WERI-Rb-1 (cell line): ENCODE measurements around the gene ADAM10.

Source experiments
- DNase-seq: peaks from one replicate; pipeline ENCODE4 v3.0.0-alpha.2; 2020
- H3K27ac ChIP-seq: fragments of 250-450 bp; sonication (Bioruptor Pico); 2 replicates; pipeline ENCODE4 v1.5.1; 2020; ENCODE audit warnings: mild to moderate bottlenecking, moderate library complexity
- H3K27me3 ChIP-seq: fragments of 250-450 bp; sonication (Bioruptor Pico); 2 replicates; pipeline ENCODE4 v1.5.1; 2021; ENCODE audit warnings: mild to moderate bottlenecking, low read depth, moderate library complexity; ENCODE audit not compliant: insufficient read depth, severe bottlenecking
- H3K36me3 ChIP-seq: fragments of 250-450 bp; sonication (Bioruptor Pico); 2 replicates; pipeline ENCODE4 v1.5.1; 2020; ENCODE audit warnings: mild to moderate bottlenecking, moderate library complexity
- H3K4me3 ChIP-seq: 2 replicates; pipeline ENCODE4 v1.5.1; 2011; ENCODE audit warnings: low read depth, mild to moderate bottlenecking, control low read depth, low read length
- H3K9me3 ChIP-seq: fragments of 250-450 bp; sonication (Bioruptor Pico); 2 replicates; pipeline ENCODE4 v1.5.1; 2021; ENCODE audit warnings: mild to moderate bottlenecking, moderate library complexity; ENCODE audit not compliant: severe bottlenecking
- TF ChIP-seq, protein P1 (sequence below): IDR thresholded peaks from 2 replicates; pipeline ENCODE4 v1.5.1; 2011; ENCODE audit warnings: low read depth, mild to moderate bottlenecking, control low read depth, inconsistent platforms, low read length

ADAM10 gene

DNA sequence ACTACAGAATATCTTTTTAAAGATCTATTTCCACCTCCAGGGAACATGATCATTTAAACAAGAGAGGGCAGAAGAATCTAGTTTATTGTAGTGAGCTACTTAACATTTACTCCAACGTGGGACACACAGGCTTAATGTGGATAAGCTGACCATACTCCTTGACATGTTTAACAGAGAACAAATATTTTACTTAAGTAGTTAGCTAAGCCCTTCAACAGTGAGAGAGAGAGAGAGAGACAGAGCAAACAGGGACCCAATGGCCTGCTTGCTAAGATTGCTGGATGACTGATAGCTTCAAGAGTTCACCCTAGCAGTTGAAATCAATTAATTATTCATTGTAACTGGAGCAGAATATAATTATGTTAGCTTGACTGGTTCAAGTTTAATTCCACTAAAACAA is 158.6 kb downstream of the ADAM10 start:
- Histone ChIP-seq H3K27ac (no peak overlapping the region), H3K27me3 (no peaks in the 10 kb centered on the region), H3K9me3 (no peaks in the 10 kb centered on the region), H3K4me3 (no peak overlapping the region), H3K36me3 (no peaks in the 10 kb centered on the region; the same call in none of the 2 replicates)
- DNase-seq, result peak; percentile 23
- TF ChIP-seq, protein P1, sequence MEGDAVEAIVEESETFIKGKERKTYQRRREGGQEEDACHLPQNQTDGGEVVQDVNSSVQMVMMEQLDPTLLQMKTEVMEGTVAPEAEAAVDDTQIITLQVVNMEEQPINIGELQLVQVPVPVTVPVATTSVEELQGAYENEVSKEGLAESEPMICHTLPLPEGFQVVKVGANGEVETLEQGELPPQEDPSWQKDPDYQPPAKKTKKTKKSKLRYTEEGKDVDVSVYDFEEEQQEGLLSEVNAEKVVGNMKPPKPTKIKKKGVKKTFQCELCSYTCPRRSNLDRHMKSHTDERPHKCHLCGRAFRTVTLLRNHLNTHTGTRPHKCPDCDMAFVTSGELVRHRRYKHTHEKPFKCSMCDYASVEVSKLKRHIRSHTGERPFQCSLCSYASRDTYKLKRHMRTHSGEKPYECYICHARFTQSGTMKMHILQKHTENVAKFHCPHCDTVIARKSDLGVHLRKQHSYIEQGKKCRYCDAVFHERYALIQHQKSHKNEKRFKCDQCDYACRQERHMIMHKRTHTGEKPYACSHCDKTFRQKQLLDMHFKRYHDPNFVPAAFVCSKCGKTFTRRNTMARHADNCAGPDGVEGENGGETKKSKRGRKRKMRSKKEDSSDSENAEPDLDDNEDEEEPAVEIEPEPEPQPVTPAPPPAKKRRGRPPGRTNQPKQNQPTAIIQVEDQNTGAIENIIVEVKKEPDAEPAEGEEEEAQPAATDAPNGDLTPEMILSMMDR, result no peak

DNA sequence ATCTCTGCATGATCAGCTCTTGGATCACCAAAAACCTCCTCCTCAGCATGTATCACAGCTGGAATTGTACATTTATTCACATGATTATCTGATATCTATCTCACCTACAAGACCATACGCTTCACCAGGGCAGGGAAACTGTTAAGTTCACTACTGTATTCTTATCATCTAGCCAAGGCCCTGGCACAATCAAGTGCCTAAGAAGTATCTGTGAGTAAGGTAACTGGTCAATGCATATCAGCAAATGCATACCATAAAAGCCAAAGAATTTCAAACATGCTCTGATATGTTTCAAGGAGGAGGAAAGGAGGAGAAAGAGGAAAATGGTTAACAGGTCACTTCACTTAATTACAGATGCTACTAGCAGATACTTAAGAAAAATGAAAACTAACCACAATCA is 159.3 kb downstream of the ADAM10 start:
- Histone ChIP-seq H3K9me3 (no peaks in the 10 kb centered on the region), H3K27ac (no peak overlapping the region), H3K36me3 (no peaks in the 10 kb centered on the region; the same call in none of the 2 replicates), H3K27me3 (no peaks in the 10 kb centered on the region), H3K4me3 (no peak overlapping the region)
- TF ChIP-seq, protein P1, result no peak
- DNase-seq, result no peak

DNA sequence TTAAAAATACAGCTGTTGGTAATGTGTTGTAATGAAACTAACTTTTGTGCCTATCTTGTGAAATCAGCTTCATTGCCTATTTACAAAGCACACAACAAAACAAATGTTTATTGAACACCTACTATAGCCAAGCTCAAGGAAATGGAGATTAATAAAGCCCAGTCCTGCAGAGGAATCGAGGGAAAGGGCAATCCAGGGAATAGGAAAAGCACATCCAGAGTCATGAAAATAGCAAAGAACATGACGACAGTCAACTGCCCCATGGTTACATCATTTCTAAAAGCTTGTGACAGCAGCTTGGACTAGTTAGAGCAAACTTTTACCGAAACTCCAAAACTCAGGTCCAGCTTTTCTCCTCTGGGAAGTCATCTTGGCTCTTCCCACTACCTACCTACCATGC is 160.5 kb downstream of the ADAM10 start:
- no peak overlapping the region for H3K27ac ChIP-seq
- no peaks in the 10 kb centered on the region for H3K27me3 ChIP-seq
- TF ChIP-seq, protein P1, result no peak

DNA sequence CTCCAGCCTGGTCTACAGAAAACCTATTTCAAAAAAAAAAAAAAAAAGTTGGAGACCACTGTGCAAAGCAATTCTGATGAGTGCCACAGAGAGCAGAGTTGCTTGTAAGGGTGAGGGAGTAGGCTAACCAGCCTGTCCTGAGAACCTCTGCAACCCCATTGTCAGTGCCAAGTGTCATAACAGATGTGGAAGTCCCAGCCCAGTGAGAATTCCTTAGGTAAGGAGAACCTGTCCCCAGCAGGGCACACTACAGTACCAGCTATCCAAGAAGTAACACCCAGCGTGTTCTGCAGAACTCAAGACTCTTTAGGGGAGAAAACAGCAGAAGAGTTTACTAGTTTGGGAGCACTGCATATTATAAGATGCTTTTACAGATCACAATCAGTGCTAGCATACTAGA is 161.4 kb downstream of the ADAM10 start:
- Histone ChIP-seq H3K9me3 (peaks cover 2% of the 10 kb centered on the region), H3K27me3 (no peaks in the 10 kb centered on the region), H3K27ac (no peak overlapping the region), H3K36me3 (no peaks in the 10 kb centered on the region), H3K4me3 (no peak overlapping the region)
- TF ChIP-seq, protein P1, result no peak
- DNase-seq, result no peak

More for the DNA sequence above, 160.5 kb downstream of the ADAM10 start:
- Histone ChIP-seq H3K9me3 (peaks cover 1% of the 10 kb centered on the region), H3K4me3 (no peak overlapping the region), H3K36me3 (no peaks in the 10 kb centered on the region; the same call in 1 of the 2 replicates)
- no peak for DNase-seq

DNA sequence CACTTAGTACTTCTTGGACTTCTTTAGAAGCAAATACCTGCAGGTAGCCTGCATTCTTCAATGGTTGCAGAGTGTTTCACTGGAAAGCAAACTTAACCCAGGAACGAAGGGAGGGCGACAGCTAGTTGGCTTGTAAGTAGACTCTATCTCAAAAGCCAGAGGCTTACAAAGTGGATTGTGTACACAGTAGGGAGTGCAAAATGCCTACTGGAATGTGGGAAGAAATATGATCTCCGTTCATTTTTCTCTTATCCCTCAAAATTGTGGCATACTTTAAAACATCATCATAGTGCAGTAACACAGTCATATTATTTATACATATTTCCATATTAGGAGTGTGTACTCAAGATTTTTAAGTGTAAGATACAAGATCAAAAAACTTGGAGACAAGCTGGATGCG is 162.0 kb downstream of the ADAM10 start:
- peaks cover 2% of the 10 kb centered on the region for H3K9me3 ChIP-seq
- DNase-seq, result no peak
- no peak overlapping the region for H3K4me3 ChIP-seq
- H3K27me3 ChIP-seq, result no peaks in the 10 kb centered on the region
- no peak overlapping the region for H3K27ac ChIP-seq
- TF ChIP-seq, protein P1, result no peak
- H3K36me3 ChIP-seq, result no peaks in the 10 kb centered on the region

DNA sequence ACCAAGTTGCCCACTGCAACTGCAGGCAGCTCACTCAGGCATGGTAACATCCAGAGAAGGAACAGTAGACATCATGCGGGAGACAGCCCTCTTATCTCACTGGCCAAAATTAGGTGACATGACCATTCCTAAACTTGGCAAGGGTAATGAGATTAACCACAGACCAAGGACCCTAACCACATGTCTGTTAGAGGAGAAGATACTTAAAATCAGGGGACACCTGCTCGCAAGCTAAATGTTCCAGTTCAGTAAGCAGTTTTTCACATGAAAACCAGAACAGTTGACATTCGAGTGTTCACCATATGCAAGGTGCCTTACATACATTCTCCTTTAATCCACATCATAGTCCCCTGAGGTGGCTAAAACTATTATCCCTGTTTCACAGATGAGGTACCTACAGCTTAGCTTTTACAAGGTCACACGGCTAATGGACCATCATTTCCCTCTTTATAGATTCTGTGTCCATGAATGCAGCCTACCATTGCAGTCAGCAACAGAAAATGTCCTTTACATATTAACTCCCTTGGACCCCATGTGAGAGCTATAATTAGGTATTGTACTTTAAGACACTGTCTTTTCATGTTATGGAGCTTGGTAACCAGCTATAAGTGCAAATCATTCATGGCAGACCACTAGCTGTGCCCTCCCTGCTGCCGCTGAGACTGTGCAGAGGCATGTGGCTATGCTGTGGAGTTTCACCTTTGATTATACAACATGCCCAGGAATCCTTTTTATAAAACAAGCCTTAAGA is 163.6 kb downstream of the ADAM10 start:
- H3K9me3 ChIP-seq, result peaks cover 2% of the 10 kb centered on the region
- no peaks in the 10 kb centered on the region for H3K36me3 ChIP-seq
- H3K4me3 ChIP-seq, result no peak overlapping the region
- no peaks in the 10 kb centered on the region for H3K27me3 ChIP-seq
- TF ChIP-seq, protein P1, result no peak
- no peak for DNase-seq
- no peak overlapping the region for H3K27ac ChIP-seq
